CD4-positive, alpha-beta T cell treated with Interleukin-10 for 1 hour (primary cell): ENCODE results near the gene P2RX1.
A peak's percentile ranks its signal among the peaks of the same experiment; 100 is the strongest.

Experiments
- DNase-seq: peaks from one replicate; pipeline ENCODE4 v3.0.0-alpha.2; 2020

The P2RX1 gene

GRCh38 chr17:3915995-3916696 is at the start of gene P2RX1:
P2RX1 (minus strand) TSS chr17:3916465; CDS start chr17:3916225, 240 bp downstream.
- DNase-seq, result peak; percentile 48

GRCh38 chr17:3965118-3965800 is 49.0 kb upstream of the P2RX1 start:
- peak; percentile 71 for DNase-seq

- DNase-seq, result peak; percentile 72
These were observed 48.2 kb upstream of the P2RX1 start, which contains the start of gene ATP2A3 for GRCh38 chr17:3964203-3965117. ATP2A3 (minus strand) TSS chr17:3964437; CDS start chr17:3964291, 146 bp downstream.

GRCh38 chr17:3963237-3964201 is 47.3 kb upstream of the P2RX1 start:
- DNase-seq, result peak; percentile 74

- no peak for DNase-seq
These were observed 46.6 kb upstream of the P2RX1 start for GRCh38 chr17:3962965-3963236.

- no peak for DNase-seq
These were observed 46.1 kb upstream of the P2RX1 start for GRCh38 chr17:3962217-3962964.

GRCh38 chr17:3961564-3962047 is 45.3 kb upstream of the P2RX1 start:
- DNase-seq, result peak; percentile 21

- DNase-seq, result no peak
These were observed 44.5 kb upstream of the P2RX1 start for GRCh38 chr17:3960764-3961163.

GRCh38 chr17:3959921-3960601 is 43.8 kb upstream of the P2RX1 start:
- DNase-seq, result no peak

GRCh38 chr17:3959295-3959899 is 43.1 kb upstream of the P2RX1 start:
- DNase-seq, result no peak

- DNase-seq, result no peak
These were observed 41.7 kb upstream of the P2RX1 start for GRCh38 chr17:3957735-3958599.

GRCh38 chr17:3956983-3957382 is 40.7 kb upstream of the P2RX1 start:
- no peak for DNase-seq

GRCh38 chr17:3956327-3956957 is 40.2 kb upstream of the P2RX1 start:
- no peak for DNase-seq

- DNase-seq, result no peak
These were observed 39.4 kb upstream of the P2RX1 start for GRCh38 chr17:3955673-3955988.

GRCh38 chr17:3954976-3955672 is 38.9 kb upstream of the P2RX1 start:
- DNase-seq, result no peak

GRCh38 chr17:3954086-3954485 is 37.8 kb upstream of the P2RX1 start:
- no peak for DNase-seq

GRCh38 chr17:3953542-3953941 is 37.3 kb upstream of the P2RX1 start:
- DNase-seq, result no peak

- no peak for DNase-seq
These were observed 35.9 kb upstream of the P2RX1 start for GRCh38 chr17:3952186-3952585.
